Urothelium cell line (cell line): ENCODE results near the gene MYMX.
A peak's percentile ranks its signal among the peaks of the same experiment; 100 is the strongest.
"Not testable (repeated sequence)": the region's sequence is repeated elsewhere in the genome, so short reads cannot be mapped to it uniquely, and the experiment has no call there.

Experiments
- DNase-seq: peaks from one replicate; pipeline ENCODE4 v3.0.0; 2011; ENCODE audit warnings: low spot score, mixed read lengths
- FAIRE-seq: peaks from 2 replicates; lab custom pipeline; 2011; peaks lifted over from hg19 to GRCh38; lab: Jason Lieb, UNC

The MYMX gene

GRCh38 chr6:44216677-44217331 is at the start of gene MYMX:
Gene MYMX (plus strand): TSS chr6:44216926. CDS start chr6:44217472, 546 bp downstream.
- DNase-seq (no peak), FAIRE-seq (no peak)

GRCh38 chr6:44167567-44167966 is 49.2 kb upstream of the MYMX start:
- DNase-seq, result no peak
- FAIRE-seq, result no peak

- FAIRE-seq (no peak), DNase-seq (no peak)
Observed at GRCh38 chr6:44169154-44169553, 47.6 kb upstream of the MYMX start.

GRCh38 chr6:44169886-44170570 is 46.7 kb upstream of the MYMX start:
- FAIRE-seq (no peak), DNase-seq (no peak)

GRCh38 chr6:44171899-44172546 is 44.7 kb upstream of the MYMX start:
- DNase-seq (no peak), FAIRE-seq (no peak)

- DNase-seq, result peak; percentile 82
- no peak for FAIRE-seq
Observed at GRCh38 chr6:44172731-44173500, 43.8 kb upstream of the MYMX start.

- no peak for FAIRE-seq
Observed at GRCh38 chr6:44176130-44176761, 40.5 kb upstream of the MYMX start.

GRCh38 chr6:44176762-44177509 is 39.8 kb upstream of the MYMX start:
- no peak for FAIRE-seq
- DNase-seq, result no peak

More at GRCh38 chr6:44176130-44176761, 40.5 kb upstream of the MYMX start:
- DNase-seq, result no peak

- DNase-seq, result no peak
- FAIRE-seq, result no peak
Observed at GRCh38 chr6:44177691-44178423, 38.9 kb upstream of the MYMX start.

GRCh38 chr6:44178424-44179071 is 38.2 kb upstream of the MYMX start:
- no peak for DNase-seq
- no peak for FAIRE-seq

GRCh38 chr6:44179072-44179536 is 37.6 kb upstream of the MYMX start:
- DNase-seq (no peak), FAIRE-seq (no peak)

GRCh38 chr6:44179648-44180047 is 37.1 kb upstream of the MYMX start:
- no peak for FAIRE-seq
- no peak for DNase-seq

GRCh38 chr6:44180406-44180805 is 36.3 kb upstream of the MYMX start:
- no peak for DNase-seq
- no peak for FAIRE-seq

- no peak for FAIRE-seq
- DNase-seq, result no peak
Observed at GRCh38 chr6:44180886-44181285, 35.8 kb upstream of the MYMX start.

GRCh38 chr6:44181784-44182183 is 34.9 kb upstream of the MYMX start:
- DNase-seq, result not testable (repeated sequence)
- peak; percentile 100 for FAIRE-seq

GRCh38 chr6:44182911-44183390 is 33.8 kb upstream of the MYMX start:
- DNase-seq (no peak), FAIRE-seq (no peak)

GRCh38 chr6:44183783-44184182 is 32.9 kb upstream of the MYMX start:
- no peak for DNase-seq
- FAIRE-seq, result no peak

- FAIRE-seq, DNase-seq: not testable (repeated sequence)
Observed at GRCh38 chr6:44185356-44185755, 31.4 kb upstream of the MYMX start.
